HepG2 (cell line): Measurements from ENCODE around the gene WASHC4. TPM values are rescaled to one million over a fixed set of nuclear protein-coding genes. Genes with fewer than 3 reads are reported as not detected.

Experiments
- ATAC-seq: fragments of 200-7000 bp; cut with Tn5 transposase; 3 replicates; pipeline ENCODE4 v1.9.1; 2020; ENCODE audit warnings: mild to moderate bottlenecking, moderate library complexity
- BruUV-seq: library from RNA; stranded (reverse); fragments of 400-500 nt; replicated peaks from 2 replicates; lab custom pipeline; 2021; lab: Mats Ljungman, UMichigan
- CTCF ChIA-PET: fragments of 300-600 bp; formaldehyde crosslinking; extraction: SDS; loops from one replicate; lab custom pipeline; 2021; ENCODE audit warnings: low total read pairs, inconsistent platforms, low intra/inter-chr PET ratio; lab: Yijun Ruan, JAX
- POLR2A ChIA-PET: fragments of 350-600 bp; sonication (Branson Sonifier 250); formaldehyde crosslinking; loops from one replicate; lab custom pipeline; 2020; ENCODE audit warnings: antibody characterized with exemption, inconsistent platforms; lab: Yijun Ruan, JAX
- DNase-seq: peaks from one replicate; pipeline ENCODE4 v3.0.0-alpha.2; 2015; ENCODE audit warnings: low spot score
- FAIRE-seq: peaks from 3 replicates; lab custom pipeline; 2011; peaks lifted over from hg19 to GRCh38; lab: Jason Lieb, UNC
- H2AFZ ChIP-seq: one replicate; pipeline ENCODE4 v1.6.1; 2011; ENCODE audit warnings: low read length, inconsistent platforms
- H3K27ac ChIP-seq: fragments of 300-600 bp; 3 replicates; pipeline ENCODE4 v1.8.0; 2011; ENCODE audit warnings: mixed run types, mild to moderate bottlenecking, mixed read lengths, low read length, inconsistent platforms; ENCODE audit not compliant: insufficient read depth; ENCODE audit errors: extremely low read length
- H3K27me3 ChIP-seq, 2 experiments: fragments of 200-600 bp in 1 of 2; 2 replicates in 1 of 2; 3 replicates in 1 of 2; pipeline versions ENCODE4 v1.6.0 to v1.8.0; 2011; ENCODE audit warnings: low read length in 2 of 2, mild to moderate bottlenecking in 2 of 2, moderate library complexity in 2 of 2, inconsistent platforms in 1 of 2; ENCODE audit not compliant: insufficient read depth in 2 of 2, control insufficient read depth in 1 of 2
- H3K36me3 ChIP-seq, 2 experiments: fragments of 200-600 bp in 1 of 2; replicated peaks in 1 of 2; 2 replicates in 1 of 2; 3 replicates in 1 of 2; pipeline versions ENCODE4 v1.5.1 to v1.8.0; 2011; ENCODE audit warnings: low read length in 2 of 2, inconsistent platforms in 1 of 2; ENCODE audit not compliant: insufficient read depth in 2 of 2, control insufficient read depth in 1 of 2
- H3K4me1 ChIP-seq: 2 replicates; pipeline ENCODE4 v1.5.1; 2012; ENCODE audit warnings: low read length, inconsistent platforms; ENCODE audit not compliant: insufficient read depth
- H3K4me2 ChIP-seq: 2 replicates; pipeline ENCODE4 v1.6.0; 2011; ENCODE audit warnings: low read depth, low read length, inconsistent platforms
- H3K4me3 ChIP-seq, 3 experiments: fragments of 200-600 bp in 1 of 3; sonication (generic), shearing (Covaris generic) in 1 of 3; replicated peaks in 1 of 3; 2 replicates each; pipeline ENCODE4 v1.5.1; 2011 to 2016; ENCODE audit warnings: low read length in 3 of 3, inconsistent platforms in 2 of 3, low read depth in 2 of 3, mild to moderate bottlenecking in 2 of 3, control low read depth in 1 of 3, mixed read lengths in 1 of 3; ENCODE audit not compliant: insufficient read depth in 1 of 3
- H3K79me2 ChIP-seq: one replicate; pipeline ENCODE4 v1.6.1; 2011; ENCODE audit warnings: low read length, inconsistent platforms; ENCODE audit not compliant: insufficient read depth
- H3K9ac ChIP-seq: 2 replicates; pipeline ENCODE4 v1.6.0; 2011; ENCODE audit warnings: mild to moderate bottlenecking, low read depth, low read length, inconsistent platforms; ENCODE audit not compliant: insufficient read depth
- H3K9me3 ChIP-seq: 2 replicates; pipeline ENCODE4 v1.5.1; 2012; ENCODE audit warnings: mild to moderate bottlenecking, low read length
- H4K20me1 ChIP-seq: 2 replicates; pipeline ENCODE4 v1.6.0; 2011; ENCODE audit warnings: inconsistent platforms, mild to moderate bottlenecking, low read length, moderate library complexity; ENCODE audit not compliant: insufficient read depth
- ARID2 ChIP-seq: sonication (generic); formaldehyde crosslinking; IDR thresholded peaks from 2 replicates; pipeline ENCODE4 v1.8.1; 2022; ENCODE audit warnings: mild to moderate bottlenecking, missing genetic modification reagents, borderline replicate concordance
- SIN3B ChIP-seq: fragments of 150-350 bp; IDR thresholded peaks from 2 replicates; pipeline ENCODE4 v1.6.1; 2014; ENCODE audit warnings: low read length
- ZBTB8A ChIP-seq: sonication (generic); formaldehyde crosslinking; IDR thresholded peaks from 2 replicates; pipeline ENCODE4 v1.4.0; 2020; ENCODE audit warnings: mild to moderate bottlenecking, low read depth, missing genetic modification reagents, borderline replicate concordance
- ZNF12 ChIP-seq: sonication (generic); formaldehyde crosslinking; IDR thresholded peaks from 2 replicates; pipeline ENCODE4 v1.5.0; 2020; ENCODE audit warnings: missing genetic modification reagents
- ZNF441 ChIP-seq: sonication (generic); formaldehyde crosslinking; IDR thresholded peaks from 2 replicates; pipeline ENCODE4 v1.7.0; 2021; ENCODE audit warnings: missing genetic modification reagents, borderline replicate concordance
- ZNF501 ChIP-seq: sonication (generic); formaldehyde crosslinking; IDR thresholded peaks from 2 replicates; pipeline ENCODE4 v1.5.1; 2020; ENCODE audit warnings: mild to moderate bottlenecking, moderate library complexity, missing genetic modification reagents
- ZNF615 ChIP-seq: sonication (generic); formaldehyde crosslinking; IDR thresholded peaks from 2 replicates; pipeline ENCODE4 v1.5.0; 2020; ENCODE audit warnings: mild to moderate bottlenecking, missing genetic modification reagents, borderline replicate concordance
- ZNF777 ChIP-seq: sonication (generic); formaldehyde crosslinking; IDR thresholded peaks from 2 replicates; pipeline ENCODE4 v1.4.0; 2020; ENCODE audit warnings: missing genetic modification reagents
- WGBS: methylation state at CpG from one replicate; pipeline ENCODE4 v1.1.6; 2017; ENCODE audit warnings: low lambda C conversion rate; 5-methylcytosine and 5-hydroxymethylcytosine counted together
- in situ Hi-C: cut with HindIII; loops from 2 replicates; pipeline ENCODE4 v1.10.0; 2017; ENCODE audit warnings: low pct_unique_long_range_greater_than_20kb; ENCODE audit not compliant: extremely low pct_ligation_motif_present
- intact Hi-C: fragments of 100-400 bp; cut with micrococcal nuclease; formaldehyde crosslinking; loops from one replicate; pipeline ENCODE4 v1.10.0; 2022; ENCODE audit not compliant: unreplicated experiment
- polyA plus RNA-seq, 8 experiments: library from polyadenylated mRNA; depleted of rRNA in 3 of 8; stranded (reverse) in 7 of 8; unstranded in 1 of 8; fragments of >200 nt; fragmentation: Illumina TruSeq in 4 of 8; extraction: Trizol in 4 of 8; gene quantifications; 2 replicates each; pipeline versions ENCODE4 v1.2.1 to v1.2.3, GENCODE V29; 2011 to 2016; ENCODE audit warnings: low read depth in 4 of 8, missing spikeins in 1 of 8, mixed read lengths in 1 of 8; ENCODE audit not compliant: insufficient read depth in 1 of 8
- total RNA-seq, 5 experiments: library from RNA; depleted of rRNA; stranded (reverse); fragments of >200 nt; fragmentation: Illumina TruSeq; extraction: Trizol; gene quantifications; 2 replicates each; pipeline ENCODE4 v1.2.3, GENCODE V29; 2016; ENCODE audit warnings: low read depth in 1 of 5
- TF ChIP-seq, protein P1 (sequence below): sonication (generic); formaldehyde crosslinking; IDR thresholded peaks from 2 replicates; pipeline ENCODE4 v1.4.0; 2020; ENCODE audit warnings: low read depth, mild to moderate bottlenecking, missing genetic modification reagents
- TF ChIP-seq, protein P2 (sequence below): sonication (generic); formaldehyde crosslinking; IDR thresholded peaks from 2 replicates; pipeline ENCODE4 v1.5.1; 2020; ENCODE audit warnings: missing genetic modification reagents, mild to moderate bottlenecking, borderline replicate concordance
- TF ChIP-seq, protein P3 (sequence below): sonication (generic); formaldehyde crosslinking; IDR thresholded peaks from 2 replicates; pipeline ENCODE4 v1.9.0; 2021; ENCODE audit warnings: mild to moderate bottlenecking, missing genetic modification reagents
- TF ChIP-seq, protein P4 (sequence below): IDR thresholded peaks from 2 replicates; pipeline ENCODE4 v1.6.1; 2016; ENCODE audit warnings: low read depth, control low read depth

Gene WASHC4
- total and polyA plus RNA-seq, 2 of the 13 experiments (the other 11 are each of a cell fraction or from before 2014, with no cell fraction given): 21.0 to 36.3 TPM

DNA sequence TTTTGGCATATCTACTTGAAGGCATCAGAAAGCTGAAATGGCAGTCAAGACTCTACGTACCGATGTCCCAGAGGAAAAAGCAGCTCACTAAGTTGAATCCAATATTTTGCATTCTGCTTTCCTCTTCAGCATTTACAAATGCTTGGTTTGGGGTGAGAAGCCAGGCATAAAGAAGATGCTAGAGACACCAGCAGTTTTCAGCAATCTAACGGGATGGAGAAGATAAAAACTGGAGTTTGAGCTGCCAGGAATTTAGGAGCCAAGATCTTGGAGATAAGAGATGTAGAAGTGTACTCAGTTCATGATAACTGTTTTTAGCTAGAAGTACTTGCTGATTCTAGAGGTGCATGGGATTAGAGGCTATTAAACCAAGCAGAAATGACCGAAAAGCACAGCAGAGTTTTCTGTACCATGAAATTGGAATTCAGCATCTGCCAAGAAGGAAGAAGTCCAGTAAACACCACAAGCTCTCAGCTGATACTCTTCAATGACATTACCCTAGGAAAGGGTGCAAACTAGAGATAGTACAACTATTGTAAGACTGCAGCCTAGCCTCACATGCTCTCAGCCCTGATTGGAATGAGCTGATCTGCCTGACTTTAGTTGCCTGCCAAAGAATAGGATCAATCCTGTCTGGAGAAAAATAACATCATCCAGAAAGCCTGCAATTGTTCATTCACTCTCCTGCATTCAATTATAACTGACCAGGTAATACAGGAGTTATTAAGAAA lies 15.9 kb upstream of the WASHC4 start (continued):
- TF ChIP-seq SIN3B (no peak), ARID2 (CRISPR knock-in tag) (no peak), ZNF441 (CRISPR knock-in tag) (no peak), ZNF777 (CRISPR knock-in tag) (no peak), ZNF615 (CRISPR knock-in tag) (no peak)
- TF ChIP-seq, protein P1, sequence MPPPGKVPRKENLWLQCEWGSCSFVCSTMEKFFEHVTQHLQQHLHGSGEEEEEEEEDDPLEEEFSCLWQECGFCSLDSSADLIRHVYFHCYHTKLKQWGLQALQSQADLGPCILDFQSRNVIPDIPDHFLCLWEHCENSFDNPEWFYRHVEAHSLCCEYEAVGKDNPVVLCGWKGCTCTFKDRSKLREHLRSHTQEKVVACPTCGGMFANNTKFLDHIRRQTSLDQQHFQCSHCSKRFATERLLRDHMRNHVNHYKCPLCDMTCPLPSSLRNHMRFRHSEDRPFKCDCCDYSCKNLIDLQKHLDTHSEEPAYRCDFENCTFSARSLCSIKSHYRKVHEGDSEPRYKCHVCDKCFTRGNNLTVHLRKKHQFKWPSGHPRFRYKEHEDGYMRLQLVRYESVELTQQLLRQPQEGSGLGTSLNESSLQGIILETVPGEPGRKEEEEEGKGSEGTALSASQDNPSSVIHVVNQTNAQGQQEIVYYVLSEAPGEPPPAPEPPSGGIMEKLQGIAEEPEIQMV: no peak
- TF ChIP-seq, protein P2, sequence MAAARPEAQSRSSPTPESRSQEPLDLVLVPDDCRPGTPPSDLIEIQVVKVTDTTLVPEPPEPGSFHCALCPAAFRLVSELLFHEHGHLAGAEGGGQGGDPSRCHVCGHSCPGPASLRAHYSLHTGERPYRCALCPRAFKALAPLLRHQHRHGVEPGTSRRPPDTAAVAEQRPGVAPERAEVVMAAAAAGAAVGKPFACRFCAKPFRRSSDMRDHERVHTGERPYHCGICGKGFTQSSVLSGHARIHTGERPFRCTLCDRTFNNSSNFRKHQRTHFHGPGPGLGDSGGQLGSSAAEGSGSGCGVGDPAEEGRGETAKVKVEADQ: no peak

DNA sequence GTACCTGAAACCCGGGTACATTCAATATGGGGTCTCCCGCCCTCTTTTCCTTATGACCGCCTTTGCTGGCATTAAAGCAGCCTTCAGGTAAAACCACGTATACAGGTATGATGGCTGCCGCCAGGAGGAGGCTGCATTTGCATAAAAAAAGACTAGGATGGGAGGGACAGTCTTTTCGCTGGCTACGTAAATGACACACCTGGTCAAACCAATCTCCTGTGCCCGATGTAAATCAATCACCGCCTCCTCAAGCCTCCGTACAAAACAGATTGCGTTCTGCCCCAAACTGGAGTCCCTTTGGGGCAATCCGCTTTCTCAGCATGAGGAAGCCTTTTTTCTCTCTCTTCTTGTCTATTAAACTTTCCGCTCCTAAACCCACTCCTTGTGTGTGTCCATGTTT lies 15.2 kb upstream of the WASHC4 start:
- H3K27ac ChIP-seq: no peak overlapping the region
- no peaks in the 10 kb centered on the region for H3K79me2 ChIP-seq
- no peaks in the 10 kb centered on the region for H4K20me1 ChIP-seq
- H2AFZ ChIP-seq: no peak overlapping the region
- no peak for FAIRE-seq
- no peaks in the 10 kb centered on the region; the same call in 1 of the 2 replicates for H3K9me3 ChIP-seq
- H3K36me3 ChIP-seq: no peaks in the 10 kb centered on the region
- H3K27me3 ChIP-seq: peaks cover 2 to 14% of the 10 kb centered on the region in 2 experiments; a peak in 2 of 5 replicates
- in situ Hi-C loops: no loop called here
- ChIA-PET CTCF (no interaction called here), POLR2A (no interaction called here)
- ATAC-seq: no peak
- 0 out of 2 replicates have a peak, but pooled peaks cover 8% of the 10 kb centered on the region for H3K4me1 ChIP-seq
- WGBS: 10% methylated on average over 11 of the region's 13 CpGs
- no TSS peak for BruUV-seq
- DNase-seq: no peak
- intact Hi-C loops: no loop called here
- peak overlapping the region; percentile 57 for H3K4me2 ChIP-seq
- no peak overlapping the region for H3K9ac ChIP-seq
- no peak overlapping the region for H3K4me3 ChIP-seq
- TF ChIP-seq ZNF12 (CRISPR knock-in tag) (no peak), ZBTB8A (CRISPR knock-in tag) (no peak), ZNF501 (CRISPR knock-in tag) (no peak)
- TF ChIP-seq, protein P3, sequence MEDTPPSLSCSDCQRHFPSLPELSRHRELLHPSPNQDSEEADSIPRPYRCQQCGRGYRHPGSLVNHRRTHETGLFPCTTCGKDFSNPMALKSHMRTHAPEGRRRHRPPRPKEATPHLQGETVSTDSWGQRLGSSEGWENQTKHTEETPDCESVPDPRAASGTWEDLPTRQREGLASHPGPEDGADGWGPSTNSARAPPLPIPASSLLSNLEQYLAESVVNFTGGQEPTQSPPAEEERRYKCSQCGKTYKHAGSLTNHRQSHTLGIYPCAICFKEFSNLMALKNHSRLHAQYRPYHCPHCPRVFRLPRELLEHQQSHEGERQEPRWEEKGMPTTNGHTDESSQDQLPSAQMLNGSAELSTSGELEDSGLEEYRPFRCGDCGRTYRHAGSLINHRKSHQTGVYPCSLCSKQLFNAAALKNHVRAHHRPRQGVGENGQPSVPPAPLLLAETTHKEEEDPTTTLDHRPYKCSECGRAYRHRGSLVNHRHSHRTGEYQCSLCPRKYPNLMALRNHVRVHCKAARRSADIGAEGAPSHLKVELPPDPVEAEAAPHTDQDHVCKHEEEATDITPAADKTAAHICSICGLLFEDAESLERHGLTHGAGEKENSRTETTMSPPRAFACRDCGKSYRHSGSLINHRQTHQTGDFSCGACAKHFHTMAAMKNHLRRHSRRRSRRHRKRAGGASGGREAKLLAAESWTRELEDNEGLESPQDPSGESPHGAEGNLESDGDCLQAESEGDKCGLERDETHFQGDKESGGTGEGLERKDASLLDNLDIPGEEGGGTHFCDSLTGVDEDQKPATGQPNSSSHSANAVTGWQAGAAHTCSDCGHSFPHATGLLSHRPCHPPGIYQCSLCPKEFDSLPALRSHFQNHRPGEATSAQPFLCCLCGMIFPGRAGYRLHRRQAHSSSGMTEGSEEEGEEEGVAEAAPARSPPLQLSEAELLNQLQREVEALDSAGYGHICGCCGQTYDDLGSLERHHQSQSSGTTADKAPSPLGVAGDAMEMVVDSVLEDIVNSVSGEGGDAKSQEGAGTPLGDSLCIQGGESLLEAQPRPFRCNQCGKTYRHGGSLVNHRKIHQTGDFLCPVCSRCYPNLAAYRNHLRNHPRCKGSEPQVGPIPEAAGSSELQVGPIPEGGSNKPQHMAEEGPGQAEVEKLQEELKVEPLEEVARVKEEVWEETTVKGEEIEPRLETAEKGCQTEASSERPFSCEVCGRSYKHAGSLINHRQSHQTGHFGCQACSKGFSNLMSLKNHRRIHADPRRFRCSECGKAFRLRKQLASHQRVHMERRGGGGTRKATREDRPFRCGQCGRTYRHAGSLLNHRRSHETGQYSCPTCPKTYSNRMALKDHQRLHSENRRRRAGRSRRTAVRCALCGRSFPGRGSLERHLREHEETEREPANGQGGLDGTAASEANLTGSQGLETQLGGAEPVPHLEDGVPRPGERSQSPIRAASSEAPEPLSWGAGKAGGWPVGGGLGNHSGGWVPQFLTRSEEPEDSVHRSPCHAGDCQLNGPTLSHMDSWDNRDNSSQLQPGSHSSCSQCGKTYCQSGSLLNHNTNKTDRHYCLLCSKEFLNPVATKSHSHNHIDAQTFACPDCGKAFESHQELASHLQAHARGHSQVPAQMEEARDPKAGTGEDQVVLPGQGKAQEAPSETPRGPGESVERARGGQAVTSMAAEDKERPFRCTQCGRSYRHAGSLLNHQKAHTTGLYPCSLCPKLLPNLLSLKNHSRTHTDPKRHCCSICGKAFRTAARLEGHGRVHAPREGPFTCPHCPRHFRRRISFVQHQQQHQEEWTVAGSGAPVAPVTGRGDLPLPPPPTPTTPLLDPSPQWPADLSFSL (CRISPR knock-in tag): no peak
- TF ChIP-seq, protein P4, sequence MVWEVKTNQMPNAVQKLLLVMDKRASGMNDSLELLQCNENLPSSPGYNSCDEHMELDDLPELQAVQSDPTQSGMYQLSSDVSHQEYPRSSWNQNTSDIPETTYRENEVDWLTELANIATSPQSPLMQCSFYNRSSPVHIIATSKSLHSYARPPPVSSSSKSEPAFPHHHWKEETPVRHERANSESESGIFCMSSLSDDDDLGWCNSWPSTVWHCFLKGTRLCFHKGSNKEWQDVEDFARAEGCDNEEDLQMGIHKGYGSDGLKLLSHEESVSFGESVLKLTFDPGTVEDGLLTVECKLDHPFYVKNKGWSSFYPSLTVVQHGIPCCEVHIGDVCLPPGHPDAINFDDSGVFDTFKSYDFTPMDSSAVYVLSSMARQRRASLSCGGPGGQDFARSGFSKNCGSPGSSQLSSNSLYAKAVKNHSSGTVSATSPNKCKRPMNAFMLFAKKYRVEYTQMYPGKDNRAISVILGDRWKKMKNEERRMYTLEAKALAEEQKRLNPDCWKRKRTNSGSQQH: no peak
